Measurements from ENCODE around the gene SETD1B.

GRCh38 chr12:121858662-121859572, 55.1 kb downstream of the SETD1B start, which contains the start of gene HPD:
- TF ChIP-seq CTCF (conservative IDR thresholded peaks at IDR 0.05; ENCODE audit: low read depth, low read length), result no peak
- TF ChIP-seq POLR2A (IDR thresholded peaks at IDR 0.05; ENCODE audit: low read depth, low read length), result no peak
- no peak for TF ChIP-seq MXI1 (IDR thresholded peaks at IDR 0.05; ENCODE audit: borderline replicate concordance, low read depth, low read length)
- TF ChIP-seq RAD21 (IDR thresholded peaks at IDR 0.05; ENCODE audit: low read length), result no peak
- TF ChIP-seq NFE2L2 (IDR thresholded peaks at IDR 0.05; ENCODE audit: low read depth, low read length), result no peak
- TF ChIP-seq RCOR1 (IDR thresholded peaks at IDR 0.05; ENCODE audit: insufficient replicate concordance, low read length), result no peak

All from IMR-90 (cell line).